ENCODE measurements around the gene TTC23L.
A peak's percentile ranks its signal among the peaks of the same experiment; 100 is the strongest.
"Not testable (repeated sequence)": the region's sequence is repeated elsewhere in the genome, so short reads cannot be mapped to it uniquely, and the experiment has no call there.

TTC23L gene

GRCh38 chr5:34870382-34870781 lies 31.4 kb downstream of the TTC23L start:
- no peak for DNase-seq

GRCh38 chr5:34876275-34876674 lies 37.3 kb downstream of the TTC23L start:
- DNase-seq = no peak

DNA sequence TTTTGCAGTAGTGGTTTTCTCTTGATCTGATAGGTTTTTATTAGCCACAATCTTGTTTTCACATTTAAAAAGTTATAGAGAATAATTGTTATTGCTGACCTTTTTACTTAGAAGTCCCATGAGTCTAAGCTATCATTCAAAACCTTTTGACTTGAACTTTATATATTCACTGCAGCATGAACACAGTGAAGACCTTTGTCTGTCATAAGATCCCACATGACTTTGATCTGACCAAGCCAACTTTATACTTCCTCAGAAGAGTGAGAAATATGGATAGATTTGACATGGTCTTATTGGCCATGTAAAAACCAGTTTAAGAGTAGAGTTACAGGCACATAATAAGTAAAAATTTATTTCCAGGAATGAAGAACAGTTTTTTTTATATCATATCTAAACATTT lies 42.3 kb downstream of the TTC23L start:
- DNase-seq = no peak

GRCh38 chr5:34886392-34887119 lies 47.6 kb downstream of the TTC23L start:
- DNase-seq = no peak

GRCh38 chr5:34889394-34889793 lies 50.4 kb downstream of the TTC23L start:
- DNase-seq = no peak

DNA sequence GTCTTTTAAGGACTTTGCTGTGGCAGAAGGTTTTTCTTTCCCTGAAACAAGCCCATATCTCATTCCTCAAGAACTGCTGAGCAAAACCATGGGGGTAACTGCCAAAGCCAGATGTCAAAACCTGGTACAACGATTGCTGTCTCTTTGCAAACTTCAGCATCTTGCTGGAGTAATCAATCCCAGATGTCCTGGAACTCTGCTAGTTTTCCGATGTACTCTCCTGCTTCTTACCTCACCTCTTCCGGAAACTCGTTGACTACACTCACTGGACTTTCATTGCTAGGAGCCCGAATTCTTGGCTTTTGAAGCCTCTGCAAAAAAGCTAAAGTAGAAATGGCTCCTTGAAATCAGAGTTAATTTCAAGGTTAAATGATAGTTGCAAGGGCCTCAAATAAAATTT lies 53.0 kb downstream of the TTC23L start:
- peak; percentile 79 for DNase-seq

DNA sequence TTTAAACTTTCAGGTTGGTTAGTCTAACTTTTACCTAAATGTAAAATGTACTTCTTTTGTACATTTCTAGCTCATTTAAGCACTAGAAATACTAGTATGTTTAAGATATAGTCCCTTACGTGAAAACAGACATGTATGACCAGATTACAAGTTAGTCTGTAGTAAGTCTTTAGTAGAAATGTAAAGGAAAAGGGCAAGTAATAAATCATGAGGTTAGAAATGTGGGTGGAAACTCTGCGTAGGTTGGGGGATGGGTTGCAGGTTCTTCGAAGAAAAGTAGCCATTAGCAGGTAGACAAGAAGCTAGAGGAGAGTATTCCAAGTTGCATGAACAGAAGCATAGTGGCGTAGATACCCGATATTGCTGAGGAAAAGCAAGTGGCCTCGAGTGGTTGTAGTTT lies 53.5 kb downstream of the TTC23L start:
- no peak for DNase-seq

DNA sequence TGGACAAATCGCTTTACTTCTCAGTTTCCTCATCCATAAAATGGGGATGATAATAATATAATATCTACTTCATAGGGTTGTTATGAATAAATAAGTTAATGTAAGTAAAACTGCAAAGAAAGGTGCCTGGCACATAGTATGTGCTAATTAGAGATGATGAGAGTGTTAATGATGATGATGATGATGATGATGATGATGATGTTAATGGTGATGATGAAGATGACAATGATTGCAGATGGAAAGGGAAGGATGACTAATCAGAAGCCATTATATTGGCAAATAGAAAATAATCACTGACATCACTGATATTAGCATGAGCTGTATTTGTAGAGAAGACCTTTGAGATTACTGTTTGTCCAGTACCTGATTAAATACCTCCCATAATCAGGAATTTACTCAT lies 55.8 kb downstream of the TTC23L start:
- DNase-seq = no peak

DNA sequence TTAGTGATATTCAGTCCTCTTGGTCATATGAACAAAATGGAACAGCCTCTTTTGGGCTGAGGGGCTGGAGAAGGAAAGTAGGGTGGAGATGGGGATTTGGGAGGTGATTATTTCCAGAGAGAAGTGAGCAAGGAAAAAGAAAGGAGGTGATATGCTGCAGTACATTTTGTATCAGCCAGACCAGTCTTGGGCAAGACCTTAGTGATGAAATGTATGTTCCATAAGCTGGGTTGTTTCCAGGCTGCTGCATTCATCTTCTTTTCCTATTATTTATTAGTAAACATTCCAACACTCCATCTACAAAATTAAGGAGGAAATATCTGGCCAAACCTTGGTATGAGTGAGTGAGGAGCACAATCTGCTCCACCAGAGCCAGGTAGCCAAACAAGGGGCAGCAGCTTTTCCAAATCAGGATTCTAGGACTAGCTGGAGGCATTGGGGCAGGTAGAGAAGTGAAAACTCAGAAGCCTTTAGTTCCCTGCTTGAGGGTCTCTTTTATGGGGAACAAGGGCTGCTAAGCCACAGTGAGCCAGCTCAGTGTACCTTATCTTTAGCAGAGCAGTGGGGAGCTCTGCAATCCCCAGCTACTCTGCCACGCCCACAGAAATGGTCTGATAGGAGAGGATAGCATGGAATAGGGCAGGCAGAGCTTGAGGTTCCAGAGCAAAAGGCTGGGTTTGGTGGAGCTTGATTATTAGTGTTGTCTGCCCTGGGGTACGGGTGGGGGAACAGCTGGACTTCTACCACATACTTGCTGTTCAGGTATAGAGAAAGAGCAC lies 56.9 kb downstream of the TTC23L start:
- no peak for DNase-seq

DNA sequence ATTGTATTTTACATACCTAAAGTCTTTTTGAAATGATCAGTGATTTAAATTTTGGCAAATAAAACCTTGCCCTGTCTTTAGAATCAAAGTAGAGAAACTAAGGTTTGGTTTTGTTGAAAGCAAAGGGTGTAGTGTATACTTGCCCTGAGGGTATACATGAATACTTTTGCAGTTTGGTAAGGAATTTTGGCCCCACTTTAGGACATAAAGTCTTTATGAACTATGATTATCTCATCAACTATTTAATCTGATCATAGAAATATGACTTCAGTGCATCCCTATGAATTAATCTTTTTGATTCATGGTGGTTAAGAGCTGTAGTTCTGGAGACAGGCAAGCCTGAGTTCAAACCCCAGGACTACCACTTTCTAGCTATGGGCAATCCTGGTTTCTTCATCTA lies 58.7 kb downstream of the TTC23L start:
- DNase-seq = peak; percentile 42

DNA sequence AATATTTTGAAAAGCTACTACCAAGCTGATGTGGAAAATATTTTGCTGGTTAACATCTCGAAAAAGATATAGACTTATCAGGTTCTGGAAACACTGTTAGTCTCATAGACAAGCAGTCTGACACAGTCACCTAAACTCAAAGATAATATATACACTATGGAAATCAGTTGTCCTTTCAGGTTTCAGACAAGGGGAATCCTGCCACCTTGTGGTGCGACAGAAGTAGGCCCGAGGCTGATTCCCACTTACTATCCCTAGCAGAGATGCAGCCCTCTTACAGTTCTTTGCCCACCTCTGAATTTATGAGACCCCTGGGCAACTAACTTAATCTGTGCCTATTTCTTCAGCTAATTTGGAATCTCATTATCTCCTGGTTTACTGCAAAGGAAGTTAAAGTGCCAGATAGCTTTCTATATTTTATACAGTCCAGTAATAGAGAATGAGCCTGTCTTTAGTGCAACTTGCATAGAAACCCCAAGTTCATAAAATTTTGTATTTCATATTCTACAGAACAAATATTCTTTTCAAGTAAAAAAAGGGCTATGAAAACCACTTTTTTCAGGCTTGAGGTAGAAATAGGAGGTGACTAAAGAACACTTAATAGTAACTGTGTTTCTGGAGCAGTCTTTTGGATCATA lies 59.4 kb downstream of the TTC23L start:
- peak; percentile 72 for DNase-seq

DNA sequence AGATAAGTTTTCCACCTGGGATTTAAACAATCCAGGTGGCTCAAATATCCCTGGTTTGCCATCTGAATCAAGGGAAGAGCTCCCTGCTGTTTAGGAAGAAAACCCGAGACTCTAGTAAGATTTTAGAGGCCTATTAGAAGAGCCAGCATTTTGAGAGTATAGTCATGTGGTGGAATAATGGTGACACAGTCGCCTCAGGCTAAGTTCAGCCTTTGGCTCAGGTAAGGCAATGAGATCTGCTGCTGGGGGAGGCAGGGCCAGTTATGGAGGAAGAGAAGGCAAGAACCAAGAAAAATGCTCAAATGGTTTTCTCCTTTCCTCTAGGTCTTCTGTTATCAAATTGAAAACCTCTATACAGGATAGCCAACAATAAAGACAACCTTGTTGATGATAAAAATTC lies 60.1 kb downstream of the TTC23L start:
- DNase-seq = no peak

DNA sequence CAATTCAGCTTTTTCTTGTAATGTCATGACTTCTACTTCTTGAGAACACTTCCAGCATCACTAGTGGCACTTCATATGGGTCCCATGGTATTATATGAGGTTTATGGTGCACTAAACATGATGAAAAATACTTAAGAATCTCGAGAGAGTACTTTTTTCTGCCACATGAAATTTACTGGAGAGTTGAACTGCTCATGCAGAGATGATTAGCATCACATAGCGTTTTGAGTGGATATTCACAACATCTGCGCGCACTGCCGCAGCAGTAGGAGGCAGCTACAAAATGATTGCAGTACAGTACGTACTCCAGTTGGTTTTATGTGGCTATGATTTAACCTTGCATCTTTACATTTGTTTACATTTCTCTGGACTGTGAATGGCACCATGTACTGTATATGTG lies 61.7 kb downstream of the TTC23L start:
- DNase-seq = no peak

- DNase-seq = no peak
Measured at GRCh38 chr5:34903260-34903659, 64.3 kb downstream of the TTC23L start.

GRCh38 chr5:34905564-34905963 lies 66.6 kb downstream of the TTC23L start:
- no peak for DNase-seq

DNA sequence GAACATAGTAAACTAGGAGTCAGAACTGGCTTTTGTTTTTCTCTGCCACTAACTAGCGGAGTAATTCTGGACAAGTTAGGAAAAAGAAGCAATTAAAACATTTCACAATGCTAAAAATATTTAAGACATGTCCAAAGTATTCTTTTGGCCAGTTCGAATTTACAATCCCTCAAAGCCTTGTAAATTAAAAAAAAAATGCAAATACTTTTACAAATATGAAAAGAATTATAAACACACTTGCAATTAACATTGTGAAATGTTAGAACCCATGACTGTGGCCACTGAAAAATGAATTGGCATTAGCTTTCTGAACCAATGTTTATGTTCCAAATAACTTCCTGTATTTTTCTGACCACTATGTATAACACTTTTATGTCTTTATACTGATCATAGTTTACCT lies 74.1 kb downstream of the TTC23L start:
- peak; percentile 39 for DNase-seq

GRCh38 chr5:34914671-34915138 lies 75.7 kb downstream of the TTC23L start:
- DNase-seq = peak; percentile 25

- DNase-seq = peak; percentile 98
Measured at GRCh38 chr5:34915139-34915855, 76.3 kb downstream of the TTC23L start, which contains the start of the genes BRIX1 and RAD1. Gene BRIX1 (plus strand): TSS chr5:34915711. CDS start chr5:34915739, 28 bp downstream. Gene RAD1 (minus strand): TSS chr5:34915504. CDS start chr5:34914892, 612 bp downstream.

GRCh38 chr5:34915856-34916192 lies 76.9 kb downstream of the TTC23L start:
- no peak for DNase-seq

GRCh38 chr5:34916518-34916917 lies 77.6 kb downstream of the TTC23L start:
- no peak for DNase-seq

DNA sequence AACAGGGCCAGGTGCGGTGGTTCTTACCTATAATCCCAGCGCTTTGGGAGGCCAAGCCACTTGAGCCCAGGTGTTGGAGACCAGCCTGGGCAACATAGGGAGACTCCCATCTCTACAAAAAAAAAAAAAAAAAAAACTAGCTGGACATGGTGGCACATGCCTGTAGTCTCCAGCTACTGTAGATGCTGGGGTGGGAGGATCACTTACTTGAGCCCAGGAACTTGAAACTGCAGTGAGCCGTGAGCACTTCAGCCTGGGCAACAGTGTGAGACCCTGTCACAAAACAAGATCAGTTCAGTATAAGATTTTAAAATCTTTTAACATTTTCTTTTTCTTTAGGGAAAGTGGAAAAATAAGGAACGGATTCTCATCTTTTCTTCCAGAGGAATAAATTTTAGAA lies 79.1 kb downstream of the TTC23L start:
- no peak for DNase-seq

GRCh38 chr5:34919077-34919476 lies 80.1 kb downstream of the TTC23L start:
- no peak for DNase-seq

DNA sequence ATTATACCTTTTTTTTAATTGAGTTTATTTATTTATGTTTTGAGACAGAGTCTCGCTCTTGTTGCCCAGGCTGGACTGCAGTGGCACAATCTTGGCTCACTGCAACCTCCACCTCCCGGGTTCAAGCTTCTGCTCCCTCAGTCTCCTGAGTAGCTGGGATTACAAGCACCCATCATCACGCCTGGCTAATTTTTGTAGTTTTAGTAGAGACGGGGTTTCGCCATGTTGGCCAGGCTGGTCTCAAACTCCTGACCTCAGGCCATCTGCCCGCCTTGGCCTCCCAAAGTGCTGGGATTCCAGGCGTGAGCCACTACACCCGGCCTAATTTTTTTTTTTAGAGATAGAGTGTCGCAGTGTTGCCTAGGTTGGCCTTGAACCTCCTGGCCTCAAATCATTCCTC lies 84.3 kb downstream of the TTC23L start:
- DNase-seq = not testable (repeated sequence)
